Kidney tubule cell (primary cell): ENCODE results near the gene GNAQ.

Experiments
- DNase-seq: peaks from one replicate; pipeline ENCODE4 v3.0.0-alpha.2; 2018; ENCODE audit warnings: low spot score

The GNAQ gene

GRCh38 chr9:77943057-77943456 is 88.6 kb downstream of the GNAQ start:
- no peak for DNase-seq

GRCh38 chr9:77939149-77939668 is 92.4 kb downstream of the GNAQ start:
- no peak for DNase-seq

GRCh38 chr9:77938163-77938562 is 93.4 kb downstream of the GNAQ start:
- DNase-seq: no peak

DNA sequence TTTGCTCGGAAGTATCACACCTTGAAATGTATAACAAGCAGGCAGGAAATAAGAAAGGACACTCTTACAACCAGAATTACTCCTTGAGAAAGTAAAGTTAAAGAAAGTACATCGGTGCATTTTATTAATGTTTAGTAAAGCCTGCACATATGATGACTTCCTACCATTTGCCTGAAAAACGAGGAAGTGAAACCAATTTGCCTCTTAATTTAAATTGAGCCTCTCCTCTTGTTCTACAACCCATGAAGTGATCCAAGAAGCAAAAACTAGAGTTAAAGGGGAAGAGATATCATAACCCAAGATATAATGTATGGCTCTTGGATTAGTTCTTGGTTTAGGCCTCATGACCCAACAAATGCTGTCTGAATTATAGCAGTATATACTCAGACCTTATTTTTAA is 95.6 kb downstream of the GNAQ start:
- no peak for DNase-seq

DNA sequence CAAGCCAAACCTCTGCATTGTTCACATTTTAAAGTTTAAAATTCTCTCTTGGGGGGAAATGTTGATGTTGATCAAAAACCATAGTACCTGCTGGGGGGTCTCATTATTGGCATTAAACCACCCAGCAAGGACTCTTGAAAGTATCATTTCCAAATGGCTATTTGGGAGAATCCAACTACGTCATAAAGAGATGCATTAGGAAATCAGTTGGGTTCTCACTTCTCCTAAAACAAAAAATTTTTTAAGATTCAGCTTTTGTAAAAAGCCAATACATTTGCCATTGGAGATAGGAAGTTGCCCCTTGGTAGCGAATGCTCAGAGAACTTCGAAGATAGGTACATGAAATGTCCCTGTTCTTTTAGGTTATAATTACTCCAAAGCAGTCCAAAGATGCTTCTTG is 96.4 kb downstream of the GNAQ start:
- no peak for DNase-seq

- no peak for DNase-seq
These were observed 97.6 kb downstream of the GNAQ start for GRCh38 chr9:77933976-77934375.

- DNase-seq: peak; percentile 45
These were observed 98.6 kb downstream of the GNAQ start for GRCh38 chr9:77933019-77933418.

- DNase-seq: no peak
These were observed 101.7 kb downstream of the GNAQ start for GRCh38 chr9:77929942-77930341.

DNA sequence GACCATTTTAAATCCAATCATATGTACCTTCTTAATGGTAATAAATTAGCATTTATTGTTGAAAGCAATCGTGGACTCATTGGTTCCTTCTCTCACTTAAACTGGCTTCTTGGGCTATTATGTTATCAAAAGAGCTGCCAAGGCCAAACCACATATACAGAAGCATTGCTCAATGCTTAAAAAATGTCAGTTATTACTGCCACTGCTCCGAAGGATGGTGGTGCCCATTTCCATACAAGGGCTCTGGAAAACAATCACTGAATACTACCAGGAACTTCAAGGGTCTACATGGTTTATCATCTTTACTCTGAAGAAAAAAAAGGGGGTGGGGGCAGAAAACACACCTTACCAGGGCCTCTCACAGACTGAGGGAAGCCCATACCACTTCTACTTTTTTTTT is 104.3 kb downstream of the GNAQ start:
- peak; percentile 33 for DNase-seq

DNA sequence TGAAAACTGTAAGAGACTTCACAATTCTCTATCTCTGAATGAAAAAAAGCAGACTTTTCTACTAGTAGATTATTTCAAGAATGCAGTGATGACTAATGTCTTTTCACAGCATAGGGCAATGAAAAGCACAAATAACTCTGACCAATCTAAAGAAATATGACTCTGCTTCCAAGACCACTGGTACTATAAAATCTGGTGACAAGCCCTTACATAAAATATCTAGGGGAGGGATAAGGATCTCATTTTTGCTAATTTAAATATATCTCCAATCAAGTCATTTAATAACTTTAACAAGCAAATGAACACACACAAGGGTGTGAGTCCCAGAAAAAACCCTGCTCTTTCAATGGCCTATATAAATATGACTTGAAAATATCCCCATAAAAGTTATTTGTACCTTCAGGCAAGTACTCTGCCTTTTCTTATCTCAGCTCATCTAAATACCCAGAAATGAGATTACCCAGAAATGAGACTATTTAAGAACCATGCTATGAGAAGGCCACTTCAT is 105.2 kb downstream of the GNAQ start:
- peak; percentile 66 for DNase-seq

- DNase-seq: no peak
These were observed 109.0 kb downstream of the GNAQ start for GRCh38 chr9:77922591-77922990.

- no peak for DNase-seq
These were observed 113.8 kb downstream of the GNAQ start for GRCh38 chr9:77917800-77918199.

DNA sequence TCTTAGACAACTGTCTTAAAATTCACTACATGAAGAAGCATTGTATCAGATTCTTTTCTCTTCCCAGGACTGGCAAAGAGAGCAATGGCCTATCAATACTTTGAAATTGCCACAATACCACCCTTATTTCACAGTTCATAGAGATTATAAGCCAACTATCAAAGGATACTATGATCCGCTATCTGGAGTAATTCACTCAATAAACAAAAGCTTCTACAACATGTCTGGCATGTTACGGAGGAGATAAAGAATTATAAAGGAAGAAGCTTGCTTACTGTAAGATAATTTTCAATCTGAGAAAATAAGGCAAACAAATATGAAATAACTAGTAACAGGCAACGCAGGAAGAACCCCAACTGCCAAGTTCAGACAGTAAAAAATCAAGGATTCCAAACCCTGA is 114.8 kb downstream of the GNAQ start:
- DNase-seq: no peak

DNA sequence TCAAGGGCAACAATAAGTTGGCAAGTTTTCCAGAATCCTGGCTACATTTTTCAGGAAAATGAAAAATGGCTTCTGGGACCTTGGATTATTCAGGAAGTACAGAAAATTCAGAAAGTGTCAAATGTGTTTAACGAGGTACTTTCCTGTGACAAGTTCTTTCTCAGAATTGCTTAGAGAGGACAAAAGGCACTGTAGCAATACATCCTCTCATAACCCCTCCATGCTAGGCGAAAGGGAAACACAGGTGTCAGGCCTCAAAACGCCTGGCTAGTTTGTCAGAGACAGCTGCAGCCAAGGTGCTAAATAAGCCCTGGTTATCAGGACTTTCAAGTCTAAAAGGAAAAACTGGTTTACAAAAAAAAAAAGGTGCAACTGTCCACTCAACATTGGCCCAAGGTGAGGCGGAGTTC is 115.2 kb downstream of the GNAQ start:
- DNase-seq: no peak

DNA sequence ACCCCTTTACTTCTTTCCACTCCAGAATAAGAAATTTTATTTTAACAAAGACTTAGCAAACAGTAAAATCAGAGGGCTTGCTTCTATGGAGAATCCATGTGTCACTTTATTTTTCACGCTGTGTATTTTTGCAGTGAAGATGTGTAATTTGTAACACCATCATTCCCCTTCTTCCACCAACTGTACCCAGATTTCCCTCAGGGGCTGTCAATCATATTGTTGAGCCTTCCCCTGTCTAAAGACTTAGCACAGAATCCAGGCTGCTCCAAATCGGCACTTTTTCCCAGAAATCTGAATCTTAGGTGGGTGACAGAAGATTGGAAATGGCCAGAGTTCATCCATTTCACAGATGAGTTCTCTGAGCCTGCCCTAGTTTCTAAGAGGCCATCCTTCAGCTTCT is 115.9 kb downstream of the GNAQ start:
- no peak for DNase-seq

GRCh38 chr9:77912895-77913693 is 118.5 kb downstream of the GNAQ start:
- peak; percentile 16 for DNase-seq

DNA sequence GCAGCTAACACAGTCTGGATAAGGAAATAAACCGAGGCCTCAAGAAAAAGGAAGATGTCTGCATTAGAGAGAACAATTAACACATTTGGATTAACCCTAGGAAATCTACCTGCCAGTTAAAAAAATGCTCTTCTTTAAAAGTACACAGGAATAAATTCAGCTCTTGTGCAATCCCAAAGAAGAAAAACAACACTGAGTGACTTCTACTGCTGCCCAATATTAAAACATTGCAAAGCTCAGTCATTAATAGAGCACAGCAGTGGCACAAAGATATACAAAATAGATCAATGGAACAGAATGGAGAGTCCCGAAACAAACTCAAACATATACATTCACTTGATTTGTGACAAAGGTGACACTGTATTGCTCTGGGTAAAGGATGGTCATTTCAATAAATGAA is 119.7 kb downstream of the GNAQ start:
- DNase-seq: no peak

GRCh38 chr9:77910194-77910621 is 121.4 kb downstream of the GNAQ start:
- DNase-seq: no peak

GRCh38 chr9:77909306-77909705 is 122.3 kb downstream of the GNAQ start:
- no peak for DNase-seq

DNA sequence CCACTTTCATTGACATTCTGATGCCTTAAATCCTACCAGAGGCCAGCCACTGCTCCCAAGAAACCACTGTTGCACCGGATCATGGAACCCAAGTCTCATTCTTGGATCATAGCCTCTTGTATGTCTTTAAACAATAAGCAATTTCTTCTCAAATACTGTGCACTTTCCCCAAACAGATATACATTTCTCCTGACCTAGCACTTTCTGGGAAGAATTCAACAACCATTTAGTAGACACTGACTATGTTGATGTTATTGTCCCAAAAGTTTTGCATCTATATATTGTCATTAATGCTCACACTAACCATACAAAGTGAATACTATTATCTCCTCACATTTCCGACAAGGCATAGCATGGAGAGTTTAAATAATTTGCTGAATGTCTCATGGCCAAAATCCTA is 123.3 kb downstream of the GNAQ start:
- DNase-seq: no peak

DNA sequence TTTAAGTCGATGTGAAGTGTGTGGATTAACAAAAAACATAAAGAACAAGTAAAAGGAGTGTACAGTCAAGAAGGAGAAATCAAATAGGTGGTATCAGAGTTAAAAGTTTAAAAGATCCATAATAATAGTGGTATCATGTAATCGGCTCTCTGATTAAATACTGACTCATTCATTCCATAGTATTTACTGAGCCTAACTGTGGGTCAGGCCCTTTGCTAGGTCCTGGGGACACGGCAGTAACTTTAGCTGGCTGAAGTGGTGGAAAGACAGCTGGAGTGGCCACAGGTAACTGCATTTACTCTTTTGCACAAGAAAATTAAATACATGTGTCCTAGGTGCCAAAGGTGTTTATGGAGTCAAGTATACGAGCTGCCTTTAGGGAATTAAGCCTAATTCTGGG is 124.0 kb downstream of the GNAQ start:
- DNase-seq: peak; percentile 15

DNA sequence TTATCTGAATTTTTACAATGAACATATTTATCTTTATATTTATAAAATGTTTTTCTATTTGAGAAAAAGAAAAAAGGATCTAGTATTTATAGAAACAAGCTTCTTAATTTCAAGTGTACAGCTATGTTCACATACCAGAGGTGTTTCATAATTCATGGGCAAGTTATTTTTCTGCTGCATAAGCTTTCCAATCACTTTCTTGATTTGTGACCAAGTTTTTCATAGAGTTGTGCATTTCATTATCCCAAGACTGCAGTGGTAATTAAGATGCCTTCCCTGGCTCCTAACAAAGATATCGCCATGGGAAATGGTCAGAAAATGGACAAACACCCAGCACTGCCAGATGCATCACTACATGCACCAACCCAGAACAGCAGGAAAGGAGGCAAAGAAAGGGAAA is 124.6 kb downstream of the GNAQ start:
- DNase-seq: no peak

GRCh38 chr9:77903666-77904285 is 127.8 kb downstream of the GNAQ start:
- DNase-seq: peak; percentile 31
